Stimulated activated CD8-positive, alpha-beta memory T cell treated with anti-CD3 and anti-CD28 coated beads, Interleukin-12 subunit alpha, Interleukin-12 subunit beta, amount 100 ng/mL, for 24 hours (primary cell): ENCODE results near the gene DPYD.

ENCODE experiments used
- DNase-seq: peaks from one replicate; pipeline ENCODE4 v3.0.0-alpha.2; 2020; ENCODE audit errors: extremely low read depth

Gene DPYD

GRCh38 chr1:97711858-97712257, 209.0 kb downstream of the DPYD start:
- DNase-seq = no peak

- no peak for DNase-seq
Measured at GRCh38 chr1:97693601-97694000, 227.2 kb downstream of the DPYD start.

- no peak for DNase-seq
Measured at GRCh38 chr1:97691325-97691724, 229.5 kb downstream of the DPYD start.

GRCh38 chr1:97685360-97685759, 235.5 kb downstream of the DPYD start:
- DNase-seq = no peak

- DNase-seq = no peak
Measured at GRCh38 chr1:97680894-97681293, 239.9 kb downstream of the DPYD start.

- no peak for DNase-seq
Measured at GRCh38 chr1:97680470-97680869, 240.4 kb downstream of the DPYD start.

- DNase-seq = no peak
Measured at GRCh38 chr1:97677702-97678101, 243.1 kb downstream of the DPYD start.

GRCh38 chr1:97674517-97674916, 246.3 kb downstream of the DPYD start:
- no peak for DNase-seq

GRCh38 chr1:97668945-97669344, 251.9 kb downstream of the DPYD start:
- no peak for DNase-seq

- no peak for DNase-seq
Measured at GRCh38 chr1:97660431-97661105, 260.3 kb downstream of the DPYD start.

GRCh38 chr1:97654876-97655585, 265.8 kb downstream of the DPYD start:
- no peak for DNase-seq

- no peak for DNase-seq
Measured at GRCh38 chr1:97651250-97651649, 269.6 kb downstream of the DPYD start.

GRCh38 chr1:97649591-97649990, 271.2 kb downstream of the DPYD start:
- DNase-seq = no peak

GRCh38 chr1:97647776-97648175, 273.1 kb downstream of the DPYD start:
- DNase-seq = no peak

- DNase-seq = no peak
Measured at GRCh38 chr1:97646071-97646470, 274.8 kb downstream of the DPYD start.

- no peak for DNase-seq
Measured at GRCh38 chr1:97640677-97641076, 280.2 kb downstream of the DPYD start.

- no peak for DNase-seq
Measured at GRCh38 chr1:97636941-97637340, 283.9 kb downstream of the DPYD start.

GRCh38 chr1:97634758-97635157, 286.1 kb downstream of the DPYD start:
- DNase-seq = no peak

- DNase-seq = no peak
Measured at GRCh38 chr1:97632776-97633175, 288.1 kb downstream of the DPYD start.

- no peak for DNase-seq
Measured at GRCh38 chr1:97632075-97632474, 288.8 kb downstream of the DPYD start.

- DNase-seq = no peak
Measured at GRCh38 chr1:97630948-97631347, 289.9 kb downstream of the DPYD start.

GRCh38 chr1:97630281-97630680, 290.6 kb downstream of the DPYD start:
- no peak for DNase-seq

- DNase-seq = no peak
Measured at GRCh38 chr1:97623220-97623619, 297.6 kb downstream of the DPYD start.

- DNase-seq = no peak
Measured at GRCh38 chr1:97621955-97622354, 298.9 kb downstream of the DPYD start.
